Measurements from ENCODE around the gene KCNC4.

- no peak for TF ChIP-seq CTCF (IDR thresholded peaks at IDR 0.05)
- no peak for TF ChIP-seq POLR2A (IDR thresholded peaks at IDR 0.05)
These were observed 32.6 kb downstream of the KCNC4 start for GRCh38 chr1:110242731-110243130.

Data from stomach (tissue), 4 donors.